A549 (cell line): Measurements from ENCODE around the gene UBAP2L.

Experiments used
- CBX8 ChIP-seq: fragments of 200-600 bp; sonication (generic); IDR thresholded peaks from 2 replicates; pipeline ENCODE4 v1.6.1; 2016
- EP300 ChIP-seq, 2 experiments: fragments of >200 bp; sonication (Bioruptor Twin); formaldehyde crosslinking; IDR thresholded peaks; 2 replicates in 1 of 2; 3 replicates in 1 of 2; pipeline ENCODE4 v1.6.1; 2016 to 2017
- HEYL ChIP-seq: fragments of 250-450 bp; sonication (Bioruptor Pico); IDR thresholded peaks from 2 replicates; pipeline ENCODE4 v1.8.0; 2021; ENCODE audit warnings: mild to moderate bottlenecking, moderate library complexity
- NFE2L2 ChIP-seq: fragments of 150-350 bp; conservative IDR thresholded peaks from 2 replicates; pipeline ENCODE4 v1.6.1; 2014; ENCODE audit warnings: low read length
- PBX3 ChIP-seq: IDR thresholded peaks from 2 replicates; pipeline ENCODE4 v1.6.1; 2012
- POLR2A ChIP-seq: IDR thresholded peaks from 2 replicates; pipeline ENCODE4 v1.6.1; 2012; ENCODE audit warnings: mild to moderate bottlenecking, low read length
- RAD21 ChIP-seq, 2 experiments: fragments of >200 bp in 1 of 2; sonication (Bioruptor Twin) in 1 of 2; formaldehyde crosslinking in 1 of 2; IDR thresholded peaks in 1 of 2; conservative IDR thresholded peaks in 1 of 2; 2 replicates in 1 of 2; 3 replicates in 1 of 2; pipeline ENCODE4 v1.6.1; 2012 to 2018; ENCODE audit warnings: inconsistent platforms in 1 of 2
- RCOR1 ChIP-seq: fragments of 150-350 bp; IDR thresholded peaks from 2 replicates; pipeline ENCODE4 v1.6.1; 2014; ENCODE audit warnings: antibody characterized with exemption, low read length, low read depth
- SREBF2 ChIP-seq: fragments of 450-650 bp; IDR thresholded peaks from 2 replicates; pipeline ENCODE4 v1.6.1; 2014; ENCODE audit warnings: mild to moderate bottlenecking, moderate library complexity
- ZFP36 ChIP-seq: fragments of 450-650 bp; IDR thresholded peaks from 2 replicates; pipeline ENCODE4 v1.6.1; 2014; ENCODE audit warnings: borderline replicate concordance; ENCODE audit not compliant: partially characterized antibody
- ZNF302 ChIP-seq: fragments of 250-450 bp; sonication (Bioruptor Pico); IDR thresholded peaks from 2 replicates; pipeline ENCODE4 v1.9.0; 2021; ENCODE audit warnings: inconsistent platforms, mild to moderate bottlenecking, moderate library complexity
- TF ChIP-seq, protein P1 (sequence below): fragments of >200 bp; sonication (Bioruptor Twin); formaldehyde crosslinking; IDR thresholded peaks from 3 replicates; pipeline ENCODE4 v1.5.1; 2016

GRCh38 chr1:154192476-154192875 is 28.3 kb upstream of the UBAP2L start:
- TF ChIP-seq ZNF302 (no peak), SREBF2 (no peak), RCOR1 (no peak), NFE2L2 (no peak), PBX3 (no peak), POLR2A (no peak), EP300 (IDR thresholded peaks at IDR 0.05) (no peak), RAD21 (conservative IDR thresholded peaks at IDR 0.05 in 1 of 2, IDR thresholded peaks at IDR 0.05 in 1 of 2) (no peak), HEYL (CRISPR knock-in tag) (no peak), ZFP36 (no peak), CBX8 (no peak)
- TF ChIP-seq, protein P1, sequence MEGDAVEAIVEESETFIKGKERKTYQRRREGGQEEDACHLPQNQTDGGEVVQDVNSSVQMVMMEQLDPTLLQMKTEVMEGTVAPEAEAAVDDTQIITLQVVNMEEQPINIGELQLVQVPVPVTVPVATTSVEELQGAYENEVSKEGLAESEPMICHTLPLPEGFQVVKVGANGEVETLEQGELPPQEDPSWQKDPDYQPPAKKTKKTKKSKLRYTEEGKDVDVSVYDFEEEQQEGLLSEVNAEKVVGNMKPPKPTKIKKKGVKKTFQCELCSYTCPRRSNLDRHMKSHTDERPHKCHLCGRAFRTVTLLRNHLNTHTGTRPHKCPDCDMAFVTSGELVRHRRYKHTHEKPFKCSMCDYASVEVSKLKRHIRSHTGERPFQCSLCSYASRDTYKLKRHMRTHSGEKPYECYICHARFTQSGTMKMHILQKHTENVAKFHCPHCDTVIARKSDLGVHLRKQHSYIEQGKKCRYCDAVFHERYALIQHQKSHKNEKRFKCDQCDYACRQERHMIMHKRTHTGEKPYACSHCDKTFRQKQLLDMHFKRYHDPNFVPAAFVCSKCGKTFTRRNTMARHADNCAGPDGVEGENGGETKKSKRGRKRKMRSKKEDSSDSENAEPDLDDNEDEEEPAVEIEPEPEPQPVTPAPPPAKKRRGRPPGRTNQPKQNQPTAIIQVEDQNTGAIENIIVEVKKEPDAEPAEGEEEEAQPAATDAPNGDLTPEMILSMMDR = no peak
